ENCODE results near the gene ACTG2.
"Not testable (repeated sequence)": the region's sequence is repeated elsewhere in the genome, so short reads cannot be mapped to it uniquely, and the experiment has no call there.

ACTG2 gene

DNA sequence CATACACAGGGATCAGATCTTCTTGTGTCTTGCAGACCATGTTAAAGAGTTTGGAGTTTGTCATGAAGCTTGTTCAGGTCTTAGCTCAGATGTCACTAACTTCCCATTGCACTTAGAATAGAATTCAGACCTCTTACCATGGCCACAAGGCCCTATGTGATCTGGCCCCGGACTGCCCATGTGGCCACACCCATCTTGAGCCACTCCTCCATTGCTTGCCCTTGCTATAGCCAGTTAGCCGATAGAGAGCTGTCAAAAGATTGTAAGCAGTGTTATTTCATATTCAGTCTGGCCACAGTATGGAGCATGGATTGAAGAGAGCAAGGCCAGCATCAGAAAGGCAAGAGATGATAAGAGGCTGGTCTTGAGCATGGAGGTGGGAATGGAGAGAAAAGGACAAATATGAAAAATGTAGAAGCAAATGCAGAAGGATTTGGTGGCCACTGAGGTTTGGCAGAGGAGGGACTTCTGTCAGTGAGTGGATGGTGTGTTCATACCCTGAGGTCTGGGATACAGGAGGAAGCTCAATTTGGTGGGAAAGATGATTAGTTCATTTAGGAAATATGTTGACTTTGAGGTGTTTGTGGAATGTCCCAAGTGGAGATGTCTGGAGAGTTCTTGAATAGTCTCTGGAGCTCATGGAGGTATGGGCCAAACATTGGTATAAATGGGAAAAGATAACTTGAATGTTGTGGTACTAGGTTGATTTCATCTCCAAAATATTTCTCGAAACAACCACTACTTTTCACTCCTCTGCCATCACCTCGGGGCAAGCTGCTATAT lies 44.5 kb downstream of the ACTG2 start:
- no peak for DNase-seq (ENCODE audit: low spot score)

DNA sequence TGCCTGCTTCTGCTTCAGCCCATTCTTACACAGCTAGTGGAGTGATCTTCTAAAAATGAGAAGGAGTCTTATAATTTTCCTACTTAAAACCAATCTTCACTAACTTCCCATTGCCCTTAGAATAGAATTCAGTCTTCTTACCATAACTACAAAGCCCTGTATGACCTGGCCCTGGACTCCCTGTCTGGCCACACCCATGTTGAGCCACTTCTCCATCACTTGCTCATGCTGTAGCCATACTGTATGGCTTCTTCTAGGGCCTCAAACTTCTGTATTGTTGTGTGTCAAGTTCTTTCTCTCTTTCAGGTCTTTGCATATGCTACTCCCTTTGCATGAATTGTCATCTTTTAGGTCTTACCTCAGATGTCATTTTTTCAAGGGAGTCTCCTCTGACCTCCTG lies 45.1 kb downstream of the ACTG2 start:
- DNase-seq (ENCODE audit: low spot score) = no peak

DNA sequence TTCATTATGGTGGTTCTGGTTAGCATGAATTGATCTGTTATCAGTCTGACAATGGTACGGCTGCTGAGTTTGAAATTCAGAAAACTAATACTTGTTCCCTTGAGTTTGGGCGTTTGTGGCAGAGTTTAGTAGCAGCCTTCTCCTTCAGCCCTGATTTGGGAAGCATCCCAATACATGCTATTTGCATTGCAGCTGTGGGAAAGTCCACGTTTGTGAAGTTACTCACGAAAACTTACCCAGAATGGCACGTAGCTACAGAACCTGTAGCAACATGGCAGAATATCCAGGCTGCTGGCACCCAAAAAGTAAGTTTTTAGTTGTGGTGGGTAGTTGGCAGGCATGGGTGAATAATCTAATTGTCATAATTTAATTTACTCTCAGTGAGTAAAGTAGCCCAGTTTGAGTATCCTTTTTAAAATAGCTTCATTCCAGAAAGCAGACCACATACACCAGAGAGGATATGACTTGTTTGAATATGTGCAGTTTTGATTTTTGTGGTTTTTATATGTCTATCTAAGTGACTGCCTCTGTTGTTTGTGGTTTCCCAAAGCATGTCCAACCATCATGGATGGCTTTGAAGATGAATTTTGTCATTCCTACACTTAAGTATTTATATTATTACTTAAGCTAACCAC lies 46.0 kb downstream of the ACTG2 start:
- no peak for DNase-seq (ENCODE audit: low spot score)

DNA sequence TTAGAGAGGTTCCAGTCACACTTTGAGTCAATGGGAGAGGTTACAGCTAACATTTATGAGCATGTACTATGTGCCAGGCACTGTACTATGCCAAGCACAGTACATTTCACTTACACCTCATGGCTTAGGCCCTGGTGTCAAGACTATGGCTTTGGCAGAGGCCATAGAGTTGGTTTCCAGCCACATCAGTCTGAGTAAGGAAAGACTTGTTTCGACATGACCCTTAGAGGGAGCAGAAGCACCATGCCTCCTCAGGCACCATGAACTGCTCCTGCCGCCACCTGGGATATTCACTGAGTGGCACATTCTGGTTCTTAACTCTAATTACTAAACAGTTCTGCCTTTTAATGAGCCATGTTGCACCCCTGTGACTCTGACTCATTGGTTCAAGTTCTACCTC lies 46.6 kb downstream of the ACTG2 start:
- DNase-seq (ENCODE audit: low spot score) = peak; percentile 41

DNA sequence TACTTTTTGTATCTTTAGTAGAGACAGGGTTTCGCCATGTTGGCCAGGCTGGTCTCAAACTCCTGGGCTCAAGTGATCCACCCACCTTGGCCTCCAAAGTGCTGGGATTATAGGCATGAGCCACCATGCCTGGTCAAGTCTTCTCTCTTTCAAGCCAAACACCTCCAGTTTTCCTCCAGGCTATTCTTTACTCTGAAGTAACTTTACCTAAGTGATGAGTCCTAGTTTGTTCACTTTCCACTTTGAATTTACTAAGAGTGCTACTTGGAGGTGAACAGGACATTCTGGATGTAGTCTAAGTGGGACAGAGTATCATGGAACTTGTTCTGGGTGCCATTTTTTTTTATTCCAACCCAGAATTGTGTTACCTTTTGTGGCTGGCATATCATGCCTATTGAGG lies 47.3 kb downstream of the ACTG2 start:
- not testable (repeated sequence) for DNase-seq (ENCODE audit: low spot score)

DNA sequence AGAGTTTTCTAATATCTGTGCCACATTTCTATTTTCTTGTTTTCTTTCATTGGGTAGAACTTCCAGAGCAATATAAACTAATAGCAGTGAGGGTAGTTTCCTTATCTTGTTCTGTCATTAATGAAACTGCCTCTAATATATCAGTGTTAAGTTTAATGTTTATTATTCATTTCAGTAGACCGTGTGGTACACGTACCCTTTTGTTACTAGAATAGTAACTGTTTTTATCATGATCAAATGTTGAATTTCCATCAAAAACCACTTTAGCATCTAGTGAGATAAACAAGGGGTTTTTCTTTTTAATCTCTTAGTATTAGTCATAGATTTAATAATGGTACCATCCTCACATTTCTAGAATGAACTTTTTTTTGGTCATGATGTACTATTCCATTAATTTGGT lies 49.9 kb downstream of the ACTG2 start:
- no peak for DNase-seq (ENCODE audit: low spot score)

DNA sequence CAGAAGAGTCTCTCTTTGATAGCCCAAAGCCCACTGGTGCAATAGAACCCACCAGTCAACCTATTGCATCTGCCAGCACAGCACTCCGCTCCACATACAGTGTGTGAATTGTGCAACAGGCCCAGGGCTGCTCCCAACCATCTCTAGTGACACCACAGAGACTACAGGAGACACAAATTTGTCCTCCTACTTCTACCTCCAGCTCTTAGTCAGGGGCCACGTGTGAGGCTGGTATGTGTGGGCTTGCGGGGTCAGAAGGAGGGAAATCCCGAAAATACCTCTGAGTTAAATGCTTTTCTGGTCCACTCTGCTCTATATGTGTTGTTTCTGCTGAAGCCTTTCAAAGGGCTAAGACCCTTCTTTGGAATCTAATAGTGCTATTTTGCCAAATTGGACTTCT lies 51.9 kb downstream of the ACTG2 start:
- no peak for DNase-seq (ENCODE audit: low spot score)

DNA sequence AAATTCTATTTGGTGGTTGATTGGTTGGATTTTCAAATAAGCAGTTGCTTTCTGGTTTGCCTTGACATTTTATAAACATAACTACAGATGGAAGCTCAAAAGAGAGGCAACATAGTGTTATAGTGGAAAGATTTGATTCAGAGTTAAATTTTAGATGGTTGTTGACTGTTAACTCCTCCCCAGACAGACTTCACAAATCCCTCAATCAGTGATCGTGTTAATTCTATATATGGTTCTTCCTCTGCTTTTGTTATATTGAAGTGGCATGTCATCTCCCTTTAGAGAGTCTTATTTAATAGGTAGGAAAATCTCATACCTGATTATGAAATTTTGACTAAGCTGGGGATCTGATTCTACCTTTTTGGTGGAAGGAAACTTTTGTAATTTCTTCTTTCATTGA lies 53.4 kb downstream of the ACTG2 start:
- DNase-seq (ENCODE audit: low spot score) = no peak

DNA sequence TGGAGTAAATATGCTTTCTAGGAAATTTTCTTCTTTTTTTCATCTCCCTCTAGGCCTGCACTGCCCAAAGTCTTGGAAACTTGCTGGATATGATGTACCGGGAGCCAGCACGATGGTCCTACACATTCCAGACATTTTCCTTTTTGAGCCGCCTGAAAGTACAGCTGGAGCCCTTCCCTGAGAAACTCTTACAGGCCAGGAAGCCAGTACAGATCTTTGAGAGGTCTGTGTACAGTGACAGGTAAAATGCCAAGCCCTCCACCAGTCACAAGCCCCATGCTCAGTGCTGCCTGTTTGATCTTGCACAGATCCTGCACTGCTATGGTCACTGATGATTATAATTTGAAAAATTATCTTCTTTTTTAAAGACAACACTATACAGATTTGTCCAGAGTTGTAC lies 53.9 kb downstream of the ACTG2 start:
- DNase-seq (ENCODE audit: low spot score) = no peak

DNA sequence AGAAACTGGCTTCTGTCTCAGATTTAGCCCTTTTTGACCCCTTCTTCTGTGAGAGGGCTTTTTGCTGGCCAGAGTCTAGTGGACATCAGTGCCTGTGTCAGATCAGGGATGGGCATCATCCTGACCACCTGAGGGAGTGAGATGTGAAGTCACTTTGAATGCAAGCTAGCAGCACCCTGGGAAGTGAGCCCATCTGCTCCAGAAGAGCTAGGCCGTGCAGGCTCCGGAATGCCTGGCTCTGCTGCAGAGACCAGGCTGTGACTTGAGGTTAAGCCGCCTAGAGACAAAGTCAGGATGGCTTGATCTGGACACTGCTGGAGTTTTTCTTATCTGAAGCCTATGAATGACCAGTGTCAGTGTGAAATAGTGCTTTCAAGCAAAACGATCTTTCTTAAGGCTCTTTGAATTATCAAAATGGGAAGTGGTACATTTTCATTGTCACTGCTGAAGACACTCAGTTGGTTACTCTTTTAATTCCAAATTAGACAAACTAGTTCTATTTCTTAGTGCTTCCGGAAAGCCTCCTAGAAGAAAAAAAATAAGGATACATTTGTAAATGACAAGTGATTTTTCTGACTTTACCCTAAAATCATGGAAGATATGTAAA lies 54.7 kb downstream of the ACTG2 start:
- no peak for DNase-seq (ENCODE audit: low spot score)

DNA sequence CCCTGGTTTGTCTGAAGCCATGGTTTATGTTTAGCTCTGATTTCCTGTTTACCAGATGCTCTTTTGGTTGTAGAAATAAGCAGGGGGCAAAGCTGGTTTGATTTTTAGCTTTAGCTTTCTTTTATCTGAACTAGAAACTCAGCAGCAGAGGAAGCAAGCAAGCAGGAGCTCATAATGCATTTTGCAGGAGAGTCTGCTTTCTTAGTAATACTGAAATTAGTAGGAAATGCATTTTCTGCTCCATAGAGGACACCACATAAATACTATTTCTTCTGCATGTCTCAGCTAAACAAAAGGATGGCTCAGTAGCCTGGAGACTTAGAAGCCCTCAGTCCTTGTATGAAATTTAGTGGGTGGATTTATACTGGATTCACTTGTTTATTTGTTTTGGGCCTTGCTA lies 57.0 kb downstream of the ACTG2 start:
- DNase-seq (ENCODE audit: low spot score) = no peak

DNA sequence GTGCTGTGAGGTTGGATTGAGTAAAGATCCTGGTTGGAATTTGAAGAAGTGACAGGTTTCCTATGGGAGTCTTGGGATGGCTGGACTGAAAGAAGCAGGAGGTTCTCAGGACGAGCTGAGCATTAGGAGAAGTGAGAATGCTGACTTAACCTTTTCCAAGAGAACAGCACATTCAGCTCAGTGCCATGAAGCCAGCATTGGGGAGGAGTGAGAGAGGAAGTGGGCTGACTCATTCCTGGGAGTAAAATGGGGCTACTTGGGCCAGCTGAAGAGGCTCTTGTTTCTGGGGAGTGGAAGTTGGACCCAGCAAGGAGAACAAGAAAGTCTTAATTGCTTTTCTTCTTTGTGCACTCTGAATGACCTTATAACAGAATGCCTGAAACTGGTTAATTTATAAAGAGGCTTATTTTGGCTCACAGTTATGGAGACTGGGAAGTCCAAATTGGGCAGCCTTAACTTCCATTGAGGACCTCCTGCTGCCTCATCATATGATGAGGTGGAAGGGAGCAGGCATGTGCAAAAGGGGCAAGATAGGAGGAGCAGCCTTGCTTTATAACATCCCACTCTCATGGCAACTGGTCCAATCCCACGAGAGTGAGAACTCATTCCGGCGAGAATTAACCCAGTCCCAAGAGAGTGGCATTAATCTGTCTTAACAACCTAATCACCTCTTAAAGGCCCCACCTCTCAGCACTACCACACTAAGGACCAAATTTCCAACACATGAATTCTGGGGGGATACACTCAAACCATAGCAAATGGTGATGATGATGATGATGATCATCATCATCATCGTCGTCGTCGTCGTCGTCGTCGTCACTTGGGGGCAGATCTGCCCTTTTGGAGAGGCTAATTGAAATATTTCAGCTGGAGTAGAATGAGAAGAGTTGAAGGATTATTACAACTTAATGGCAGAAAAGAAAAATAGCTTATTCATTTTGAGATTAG lies 60.0 kb downstream of the ACTG2 start:
- no peak for DNase-seq (ENCODE audit: low spot score)

DNA sequence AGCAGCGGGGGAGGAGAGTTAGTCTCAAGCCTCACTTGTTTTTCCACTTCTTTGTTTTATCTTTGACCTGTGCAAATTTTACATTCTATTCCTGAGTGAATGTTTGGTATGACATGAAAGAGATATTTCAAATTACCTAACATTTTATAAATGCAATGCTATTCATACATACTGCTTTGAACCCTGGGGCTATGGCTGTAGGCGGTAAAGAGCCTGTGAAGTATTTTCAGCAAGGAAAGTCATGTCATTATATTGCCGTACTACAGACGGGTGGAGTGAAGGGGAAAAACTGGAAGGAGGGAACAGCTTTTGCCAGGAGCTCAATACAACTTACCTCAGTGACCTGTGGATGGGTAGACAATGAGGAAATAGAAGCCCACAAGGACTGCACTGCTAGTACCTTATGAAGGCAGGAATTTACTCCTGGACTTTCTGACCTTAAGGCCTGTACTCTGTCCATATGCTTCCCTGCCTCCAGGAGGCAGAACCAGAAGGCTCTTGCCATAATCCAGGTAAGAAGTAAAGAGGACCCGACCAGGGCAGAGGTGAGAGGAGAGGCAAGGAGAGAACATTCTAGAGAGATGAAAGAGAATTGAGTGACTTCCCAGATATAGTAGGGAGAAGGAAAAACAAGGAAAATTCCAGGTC lies 63.5 kb downstream of the ACTG2 start:
- DNase-seq (ENCODE audit: low spot score) = no peak

DNA sequence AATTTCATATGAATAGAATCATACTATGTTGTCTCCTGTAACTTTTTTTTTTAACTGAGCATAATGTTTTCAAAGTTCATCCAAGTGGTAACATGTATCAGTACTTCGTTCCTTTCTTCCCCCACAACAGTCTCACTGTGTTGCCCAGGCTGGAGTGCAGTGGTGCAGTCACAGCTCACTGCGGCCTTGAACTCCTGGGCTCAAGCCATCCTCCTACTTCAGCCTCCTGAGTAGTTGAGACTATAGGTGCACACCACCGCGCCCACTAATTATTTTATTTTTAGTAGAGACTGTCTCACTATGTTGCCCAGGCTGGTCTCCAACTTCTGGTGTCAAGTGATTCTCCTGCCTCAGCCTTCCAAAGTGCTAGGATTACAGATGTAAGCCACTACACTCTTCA lies 68.5 kb downstream of the ACTG2 start:
- no peak for DNase-seq (ENCODE audit: low spot score)

DNA sequence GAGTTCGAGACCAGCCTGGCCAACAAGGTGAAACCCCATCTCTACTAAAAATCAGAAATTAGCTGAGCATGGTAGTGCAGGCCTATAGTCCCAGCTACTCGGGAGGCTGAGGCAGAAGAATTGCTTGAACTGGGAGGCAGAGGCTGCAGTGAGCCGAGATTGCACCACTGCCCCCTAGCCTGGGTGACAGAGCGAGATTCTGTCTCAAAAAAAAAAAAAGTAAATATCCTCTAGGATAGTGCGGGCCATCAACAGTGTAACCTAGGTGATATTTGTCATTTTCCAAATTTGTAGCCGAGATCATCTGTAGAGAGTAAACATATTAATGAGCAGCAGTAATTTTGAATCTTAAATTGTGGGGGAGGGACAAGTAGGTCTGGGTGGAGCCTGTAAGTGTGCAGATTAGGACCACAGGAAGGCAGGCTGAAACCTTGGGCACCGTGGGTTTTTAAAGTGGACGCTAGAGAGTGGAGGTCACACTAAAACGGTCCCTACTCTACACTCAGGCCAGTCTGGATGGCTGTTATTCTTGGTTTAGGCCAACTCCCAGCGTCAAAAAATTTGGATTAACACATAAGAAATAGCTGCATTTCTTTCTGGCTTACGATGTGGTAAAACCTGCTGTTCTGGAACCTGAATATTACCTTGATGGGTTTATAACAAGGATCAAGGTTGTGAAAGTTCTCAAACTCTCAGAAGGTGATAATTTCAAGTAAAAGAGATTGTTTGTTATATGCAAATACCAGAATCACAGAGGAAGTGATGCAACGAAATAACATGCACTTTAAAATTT lies 69.2 kb downstream of the ACTG2 start:
- DNase-seq (ENCODE audit: low spot score) = no peak

DNA sequence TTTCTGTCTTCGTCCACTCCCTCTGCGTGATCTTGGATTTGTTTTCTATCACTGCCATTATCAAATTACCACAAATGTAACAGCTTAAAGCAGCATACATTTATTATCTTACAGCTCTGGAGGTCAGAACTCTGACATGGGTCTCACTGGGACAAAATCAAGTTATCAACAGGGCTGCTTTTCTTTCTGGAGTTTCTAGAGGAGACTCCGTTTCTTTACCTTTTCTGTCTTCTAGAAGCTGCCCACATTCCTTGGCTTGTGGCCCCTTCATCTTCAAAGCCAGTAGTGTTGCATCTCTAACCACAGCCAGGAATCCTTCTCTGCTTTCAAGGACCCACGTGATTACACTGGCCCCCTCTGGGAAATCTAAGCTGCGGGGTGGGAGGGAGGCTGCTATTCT lies 70.0 kb downstream of the ACTG2 start:
- no peak for DNase-seq (ENCODE audit: low spot score)

DNA sequence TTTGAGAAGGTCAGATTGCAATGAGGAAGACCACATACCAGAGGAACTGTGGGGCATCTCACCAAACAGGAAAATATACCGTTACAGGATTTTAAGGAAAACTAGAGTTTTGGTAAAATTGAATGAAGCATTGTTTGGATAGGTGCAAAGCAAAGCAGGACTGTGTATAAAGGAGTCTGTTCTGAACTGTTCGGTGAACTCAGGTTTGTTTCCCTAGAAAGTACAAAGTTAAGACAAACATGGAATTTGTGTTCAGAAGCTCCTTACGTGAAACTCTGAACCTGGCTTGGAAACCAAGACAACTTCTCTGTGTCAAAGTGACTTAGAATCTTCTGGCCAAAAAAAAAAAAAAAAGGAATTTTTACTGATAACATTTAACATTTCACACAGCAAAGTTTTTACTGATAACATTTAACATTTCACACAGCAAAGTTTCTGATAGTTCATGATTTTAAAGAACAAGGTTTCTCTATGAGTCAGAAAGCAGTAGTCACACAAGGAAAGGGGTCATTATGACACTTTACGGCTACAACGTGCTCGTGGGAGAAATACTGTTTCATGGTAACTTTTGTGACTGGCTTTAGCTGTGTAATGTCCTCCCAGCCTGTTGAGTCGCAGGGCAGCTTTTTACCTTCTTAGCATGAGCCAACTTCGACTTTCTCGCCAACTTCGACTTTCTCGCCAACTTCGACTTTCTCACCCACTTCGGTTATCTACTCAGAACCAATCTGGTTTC lies 70.7 kb downstream of the ACTG2 start:
- no peak for DNase-seq (ENCODE audit: low spot score)

DNA sequence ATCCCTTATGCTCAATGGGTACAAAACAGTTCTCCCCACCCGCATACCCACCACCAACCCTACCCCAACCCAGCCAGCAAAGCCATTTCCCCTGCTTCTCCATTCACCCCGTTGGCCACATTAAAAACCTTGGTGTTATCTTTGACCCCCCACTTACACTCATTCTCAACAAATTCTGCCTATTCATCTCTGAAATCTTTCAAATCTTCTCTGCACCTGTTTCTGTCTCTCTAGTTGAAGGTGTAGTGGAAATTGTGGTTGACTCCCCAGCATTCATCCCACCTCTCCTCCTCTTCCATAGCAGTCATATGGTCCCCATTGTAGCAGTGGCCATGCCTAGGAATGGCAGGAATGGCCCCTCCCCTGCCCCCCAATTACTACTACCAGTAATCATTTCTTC lies 71.4 kb downstream of the ACTG2 start:
- no peak for DNase-seq (ENCODE audit: low spot score)

DNA sequence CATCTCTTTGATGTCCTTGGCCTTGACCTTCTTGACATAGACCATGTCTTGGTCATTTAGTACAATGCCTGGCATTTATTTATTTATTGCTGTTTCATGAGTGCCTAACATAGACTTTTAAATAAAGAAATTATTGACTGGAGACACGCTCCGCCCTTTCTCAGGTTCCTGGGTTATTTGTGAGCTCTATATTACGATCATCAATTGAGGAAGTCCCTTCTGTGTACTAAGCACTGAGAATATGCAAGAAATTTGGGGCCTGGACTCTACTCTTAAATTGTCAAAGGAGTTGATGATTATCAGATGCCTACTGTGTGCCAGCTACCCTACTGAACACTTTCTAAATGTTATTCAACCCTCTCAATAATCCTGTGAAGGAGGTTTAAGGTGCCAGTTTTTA lies 72.2 kb downstream of the ACTG2 start:
- no peak for DNase-seq (ENCODE audit: low spot score)

DNA sequence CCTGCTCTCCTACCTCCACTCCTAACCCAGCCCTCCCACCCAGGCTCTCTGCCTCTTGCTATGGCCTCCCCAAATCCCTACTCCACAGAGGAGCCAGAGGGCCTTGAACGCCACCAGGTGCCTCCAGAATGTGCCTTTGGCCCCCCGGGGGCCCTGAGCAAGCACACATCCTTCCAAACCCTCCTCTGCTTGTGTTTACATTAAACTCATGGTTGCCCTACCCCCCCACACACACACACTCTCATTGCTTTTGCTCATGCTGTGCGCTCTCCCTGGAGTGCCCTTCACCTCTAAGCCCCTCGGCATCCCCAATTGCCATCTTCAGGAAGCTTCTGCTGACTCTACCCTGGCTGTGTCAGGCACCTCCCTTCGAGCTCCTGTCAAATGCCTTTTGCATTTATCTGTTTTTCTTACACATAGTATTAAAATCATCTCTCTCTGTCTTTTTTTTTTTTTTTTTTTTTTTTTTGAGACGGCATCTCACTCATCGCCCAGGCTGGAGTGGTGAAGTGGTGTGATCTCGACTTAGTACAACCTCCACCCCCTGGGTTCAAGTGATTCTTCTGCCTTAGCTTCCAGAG lies 75.6 kb downstream of the ACTG2 start:
- no peak for DNase-seq (ENCODE audit: low spot score)
